Suprapubic skin (tissue), 3 donors: Measurements from ENCODE around the gene GPANK1.

Experiments used
- CTCF ChIP-seq, 2 donors: fragments of 200-600 bp in 1 of 2; fragments of 450-650 bp in 1 of 2; sonication (generic) in 1 of 2; IDR thresholded peaks; one replicate each; pipeline ENCODE4 v1.5.1; 2016 to 2019; ENCODE audit warnings: antibody characterized with exemption in 2 of 2, mild to moderate bottlenecking in 1 of 2, moderate library complexity in 1 of 2
- POLR2A ChIP-seq, 2 donors: fragments of 450-650 bp; IDR thresholded peaks; one replicate each; pipeline ENCODE4 v1.6.1; 2017; ENCODE audit warnings: antibody characterized with exemption in 2 of 2, mild to moderate bottlenecking in 2 of 2, moderate library complexity in 2 of 2

GRCh38 chr6:31659649-31660380 lies 5.0 kb downstream of the GPANK1 start:
- TF ChIP-seq CTCF (IDR thresholded peaks at IDR 0.05) (no peak), POLR2A (IDR thresholded peaks at IDR 0.05) (no peak)
